Left colon (tissue), 2 donors: ENCODE measurements around the gene CES4A. TPM values are rescaled to one million over a fixed set of nuclear protein-coding genes. Genes with fewer than 3 reads are reported as not detected.
"Not testable (repeated sequence)": the region's sequence is repeated elsewhere in the genome, so short reads cannot be mapped to it uniquely, and the experiment has no call there.

Source experiments
- ATAC-seq: fragments of 200-7000 bp; cut with Tn5 transposase; one replicate; pipeline ENCODE4 v1.9.1; 2020; ENCODE audit warnings: mild to moderate bottlenecking, moderate library complexity
- DNase-seq, 2 donors: peaks; one replicate each; pipeline ENCODE4 v3.0.0-alpha.2; 2020
- intact Hi-C, 2 donors: fragments of 100-400 bp; cut with DNase I in 1 of 2; cut with micrococcal nuclease in 1 of 2; formaldehyde crosslinking; loops; one replicate each; pipeline versions ENCODE4 v1.11.2 to v1.14.0; 2022; cut with DNase I, micrococcal nuclease
- total RNA-seq, 2 donors: library from RNA; stranded (reverse); fragmentation: NEBNext Ultra II Directional; extraction: Animal tissue kit (Norgen Biotek cat#: 25700); gene quantifications; one replicate each; pipeline ENCODE4 v1.2.1, GENCODE V29; 2021
- donor health status: DM: no; HTN: no; CAD: no.
- donor health status: DM: yes; HTN: yes; CAD: no.

CES4A gene
- total RNA-seq, 2 donors from 2014 or later, result 6.6 to 12.1 TPM

GRCh38 chr16:66954097-66954659, 34.2 kb upstream of the CES4A start:
- peak; percentile 72 for ATAC-seq
- DNase-seq, result peak; percentile 76 to 90
- intact Hi-C loops, result no loop called here

GRCh38 chr16:66955363-66956153, 32.8 kb upstream of the CES4A start:
- ATAC-seq, intact Hi-C loops, DNase-seq: not testable (repeated sequence)

DNA sequence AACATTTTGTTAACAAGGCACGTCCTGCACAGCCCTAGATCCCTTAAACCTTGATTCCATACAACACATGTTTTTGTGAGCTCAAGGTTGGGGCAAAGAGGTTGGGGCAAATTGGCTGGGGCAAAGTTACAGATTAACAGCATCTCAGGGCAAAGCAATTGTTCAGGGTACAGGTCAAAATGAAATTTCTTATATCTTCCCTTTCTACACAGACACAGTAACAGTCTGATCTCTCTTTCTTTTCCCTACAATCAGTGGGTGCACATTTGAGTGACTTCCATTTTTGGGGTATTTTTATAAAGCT, 32.3 kb upstream of the CES4A start:
- ATAC-seq, DNase-seq, intact Hi-C loops: not testable (repeated sequence)

- ATAC-seq, result no peak
Measured at GRCh38 chr16:66958857-66959703, 29.3 kb upstream of the CES4A start.

DNA sequence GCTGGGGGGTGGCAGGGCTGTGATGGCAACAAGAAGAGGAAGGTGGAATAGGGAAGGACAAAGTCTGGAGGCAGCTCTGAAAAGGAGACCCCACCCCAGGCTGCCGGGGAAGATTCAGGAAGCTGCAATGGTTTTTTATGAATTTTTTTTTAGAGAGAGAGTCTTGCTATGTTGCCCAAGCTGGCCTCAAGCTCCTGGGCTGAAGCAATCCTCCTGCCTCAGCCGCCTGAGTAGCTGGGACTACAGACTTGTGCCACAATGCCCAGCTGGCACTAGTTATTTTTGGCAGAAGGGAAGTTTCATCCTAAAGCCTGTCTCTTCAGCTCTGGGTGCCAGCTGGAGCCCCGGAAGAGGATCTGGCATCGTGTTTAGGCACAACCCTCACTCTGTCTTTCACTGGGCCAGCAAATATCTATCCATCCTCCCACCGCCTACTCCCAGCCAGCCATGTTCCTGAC, 28.7 kb upstream of the CES4A start:
- intact Hi-C loops, result no loop called here
- DNase-seq (peak in 1 of 2 donors; percentile 53), ATAC-seq (peak; percentile 14)

More at GRCh38 chr16:66958857-66959703, 29.3 kb upstream of the CES4A start:
- intact Hi-C loops, result no loop called here
- no peak for DNase-seq

DNA sequence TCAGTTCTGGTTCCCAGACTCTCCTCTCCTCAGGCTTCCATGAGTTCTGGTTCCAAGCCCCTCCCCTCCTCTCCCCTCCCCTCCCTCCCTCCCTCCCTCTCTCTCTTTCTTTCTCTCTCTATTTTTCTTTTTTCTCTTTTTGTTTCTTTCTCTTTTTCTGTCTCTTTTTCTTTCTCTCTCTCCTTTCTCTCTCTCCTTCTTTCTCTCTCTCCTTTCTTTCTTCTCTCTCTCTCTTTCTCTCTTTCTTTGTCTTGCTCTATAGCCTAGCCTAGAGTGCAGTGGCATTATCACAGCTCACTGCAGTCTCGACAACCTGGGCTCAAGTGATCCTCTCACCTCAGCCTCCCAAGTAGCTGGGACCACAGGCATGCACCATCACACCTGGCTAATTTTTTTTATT, 28.1 kb upstream of the CES4A start:
- DNase-seq (no peak), ATAC-seq (no peak)
- intact Hi-C loops, result no loop called here

GRCh38 chr16:66961065-66961744, 27.2 kb upstream of the CES4A start, which contains the start of gene CES3:
TSS of gene CES3 (plus strand) at chr16:66961266. CDS start at chr16:66961308, 42 bp downstream.
- DNase-seq, result peak; percentile 88 to 90

GRCh38 chr16:66961914-66962313, 26.5 kb upstream of the CES4A start:
- intact Hi-C loops, result no loop called here
- ATAC-seq (peak; percentile 85), DNase-seq (peak; percentile 86 to 90)

More at GRCh38 chr16:66961065-66961744, 27.2 kb upstream of the CES4A start, which contains the start of gene CES3:
- ATAC-seq, result peak; percentile 76
- intact Hi-C loops, result no loop called here

GRCh38 chr16:66964049-66964448, 24.3 kb upstream of the CES4A start:
- intact Hi-C loops, result no loop called here
- no peak for DNase-seq
- no peak for ATAC-seq

- DNase-seq (no peak), ATAC-seq (no peak)
- intact Hi-C loops, result no loop called here
Measured at GRCh38 chr16:66968847-66969246, 19.5 kb upstream of the CES4A start.

GRCh38 chr16:66970775-66971720, 17.3 kb upstream of the CES4A start:
- intact Hi-C loops, result loop anchor here in 1 of 2 donors (10.0 kb wide), 1 partner anchor 184 kb away; the partner anchor contains the start of genes B3GNT9, FBXL8 and TRADD
- ATAC-seq, result no peak
- no peak for DNase-seq

DNA sequence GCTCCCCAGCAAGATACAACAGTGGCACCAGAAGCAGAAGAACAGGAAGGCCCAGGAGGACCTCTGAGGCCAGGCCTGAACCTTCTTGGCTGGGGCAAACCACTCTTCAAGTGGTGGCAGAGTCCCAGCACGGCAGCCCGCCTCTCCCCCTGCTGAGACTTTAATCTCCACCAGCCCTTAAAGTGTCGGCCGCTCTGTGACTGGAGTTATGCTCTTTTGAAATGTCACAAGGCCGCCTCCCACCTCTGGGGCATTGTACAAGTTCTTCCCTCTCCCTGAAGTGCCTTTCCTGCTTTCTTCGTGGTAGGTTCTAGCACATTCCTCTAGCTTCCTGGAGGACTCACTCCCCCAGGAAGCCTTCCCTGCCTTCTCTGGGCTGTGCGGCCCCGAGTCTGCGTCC, 15.4 kb upstream of the CES4A start:
- no peak for DNase-seq
- intact Hi-C loops, result loop anchor here in 1 of 2 donors (10.0 kb wide), 1 partner anchor 182 kb away; the partner anchor contains the start of genes B3GNT9, FBXL8 and TRADD
- no peak for ATAC-seq

GRCh38 chr16:66973716-66974115, 14.7 kb upstream of the CES4A start:
- ATAC-seq, result no peak
- intact Hi-C loops, result loop anchor here in 1 of 2 donors (10.0 kb wide), 1 partner anchor 181 kb away; the partner anchor contains the start of genes B3GNT9, FBXL8 and TRADD
- no peak for DNase-seq

DNA sequence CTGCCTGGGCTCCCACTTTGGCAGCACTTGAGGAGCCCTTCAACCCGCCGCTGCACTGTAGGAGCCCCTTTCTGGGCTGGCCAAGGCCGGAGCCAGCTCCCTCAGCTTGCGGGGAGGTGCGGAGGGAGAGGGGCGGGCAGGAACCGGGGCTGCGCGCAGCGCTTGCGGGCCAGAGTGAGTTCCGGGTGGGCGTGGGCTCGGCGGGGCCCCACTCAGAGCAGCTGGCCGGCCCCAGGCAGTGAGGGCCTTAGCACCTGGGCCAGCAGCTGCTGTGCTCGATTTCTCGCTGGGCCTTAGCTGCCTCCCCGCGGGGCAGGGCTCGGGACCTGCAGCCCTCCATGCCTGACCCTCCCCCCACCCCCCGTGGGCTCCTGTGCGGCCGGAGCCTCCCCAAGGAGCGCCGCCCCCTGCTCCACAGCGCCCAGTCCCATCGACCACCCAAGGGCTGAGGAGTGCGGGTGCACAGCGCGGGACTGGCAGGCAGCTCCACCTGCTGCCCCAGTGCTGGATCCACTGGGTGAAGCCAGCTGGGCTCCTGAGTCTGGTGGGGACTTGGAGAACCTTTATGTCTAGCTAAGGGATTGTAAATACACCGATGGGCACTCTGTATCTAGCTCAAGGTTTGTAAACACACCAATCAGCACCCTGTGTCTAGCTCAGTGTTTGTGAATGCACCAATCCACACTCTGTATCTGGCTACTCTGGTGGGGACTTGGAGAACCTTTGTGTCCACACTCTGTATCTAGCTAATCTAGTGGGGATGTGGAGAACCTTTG, 14.0 kb upstream of the CES4A start:
- intact Hi-C loops, result loop anchor here in 1 of 2 donors (10.0 kb wide), 1 partner anchor 180 kb away; the partner anchor contains the start of genes B3GNT9, FBXL8 and TRADD
- not testable (repeated sequence) for ATAC-seq, DNase-seq

DNA sequence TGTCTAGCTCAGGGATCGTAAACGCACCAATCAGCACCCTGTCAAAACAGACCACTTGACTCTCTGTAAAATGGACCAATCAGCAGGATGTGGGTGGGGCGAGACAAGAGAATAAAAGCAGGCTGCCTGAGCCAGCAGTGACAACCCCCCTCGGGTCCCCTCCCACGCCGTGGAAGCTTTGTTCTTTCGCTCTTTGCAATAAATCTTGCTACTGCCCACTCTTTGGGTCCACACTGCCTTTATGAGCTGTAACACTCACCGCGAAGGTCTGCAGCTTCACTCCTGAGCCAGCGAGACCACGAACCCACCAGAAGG, 13.5 kb upstream of the CES4A start:
- DNase-seq, result peak in 1 of 2 donors; percentile 53
- not testable (repeated sequence) for ATAC-seq
- intact Hi-C loops, result loop anchor here (5.0 to 10.0 kb wide), 2 partner anchors 180 to 182 kb away; partner anchors contain the start of genes FBXL8 (in 2 of the 2), TRADD (in 2 of the 2) and B3GNT9 (in 1 of the 2)

DNA sequence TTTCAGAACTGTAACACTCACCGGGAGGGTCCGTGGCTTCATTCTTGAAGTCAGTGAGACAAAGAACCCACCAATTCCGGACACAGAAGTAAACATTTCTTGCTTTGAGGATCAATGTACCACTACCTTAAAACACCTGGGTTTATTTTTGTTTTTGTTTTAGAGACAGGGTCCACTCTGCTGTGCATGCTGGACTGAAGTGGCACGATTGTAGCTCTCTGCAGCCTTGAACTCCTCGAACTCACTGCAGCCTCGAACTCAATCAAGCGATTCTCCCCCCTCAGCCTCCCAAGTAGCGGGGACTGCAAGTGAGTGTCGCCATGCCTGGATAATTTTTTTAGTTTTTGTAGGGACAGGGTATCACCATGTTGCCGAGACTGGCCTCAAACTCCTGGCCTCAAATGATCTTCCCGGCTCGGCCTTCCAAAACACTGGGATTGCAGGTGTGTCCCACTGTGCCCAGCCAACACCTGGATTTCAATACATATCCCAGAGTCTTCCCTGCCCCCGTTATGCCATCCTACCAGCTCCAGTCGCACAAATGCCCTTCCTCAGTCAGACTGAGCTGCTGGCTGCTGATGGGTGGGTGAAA, 13.0 kb upstream of the CES4A start:
- intact Hi-C loops, result loop anchor here (5.0 to 10.0 kb wide), 2 partner anchors 179 to 182 kb away; partner anchors contain the start of genes FBXL8 (in 2 of the 2), TRADD (in 2 of the 2) and B3GNT9 (in 1 of the 2)
- ATAC-seq (no peak), DNase-seq (no peak)
